Activated CD4-positive, alpha-beta T cell treated with anti-CD3 and anti-CD28 coated beads for 36 hours (primary cell): Measurements from ENCODE around the gene PRIMA1. TPM values are rescaled to one million over a fixed set of nuclear protein-coding genes. Genes with fewer than 3 reads are reported as not detected.

ENCODE experiments used
- ATAC-seq: fragments of 200-7000 bp; cut with Tn5 transposase; one replicate; pipeline ENCODE4 v1.10.0; 2021; ENCODE audit warnings: mild to moderate bottlenecking, moderate library complexity
- CTCF ChIA-PET: fragments of 350-600 bp; sonication (Branson Sonifier 250); formaldehyde crosslinking; loops from one replicate; lab custom pipeline; 2021; ENCODE audit warnings: antibody characterized with exemption; lab: Charles Lee
- POLR2A ChIA-PET: fragments of 350-600 bp; sonication (Branson Sonifier 250); formaldehyde crosslinking; loops from one replicate; lab custom pipeline; 2021; ENCODE audit warnings: antibody characterized with exemption, inconsistent platforms; lab: Charles Lee
- DNase-seq: peaks from one replicate; pipeline ENCODE4 v3.0.0-alpha.2; 2020
- H3K27ac Mint-ChIP-seq: one replicate; pipeline ENCODE4 v1.8.0; 2021; ENCODE audit warnings: mixed read lengths
- H3K27me3 Mint-ChIP-seq: one replicate; pipeline ENCODE4 v1.8.0; 2021; ENCODE audit warnings: mixed read lengths
- H3K36me3 Mint-ChIP-seq: one replicate; pipeline ENCODE4 v1.8.0; 2021; ENCODE audit warnings: low read depth, mixed read lengths
- H3K4me1 Mint-ChIP-seq: one replicate; pipeline ENCODE4 v1.8.0; 2021; ENCODE audit warnings: mixed read lengths
- H3K4me3 Mint-ChIP-seq: one replicate; pipeline ENCODE4 v1.8.0; 2021; ENCODE audit warnings: mild to moderate bottlenecking, moderate library complexity, mixed read lengths
- H3K9me3 Mint-ChIP-seq: one replicate; pipeline ENCODE4 v1.8.0; 2021; ENCODE audit warnings: low read depth, mixed read lengths
- intact Hi-C, 2 experiments: fragments of 100-400 bp; cut with DNase I in 1 of 2; cut with micrococcal nuclease in 1 of 2; formaldehyde crosslinking; loops; one replicate each; pipeline versions ENCODE4 v1.14.2 to v1.15.1; 2022 to 2024; cut with DNase I, micrococcal nuclease
- total RNA-seq, 2 experiments: library from RNA; stranded (reverse); gene quantifications; one replicate each; pipeline ENCODE4 v1.2.3, GENCODE V29; 2021

The PRIMA1 gene
- total RNA-seq, 2 experiments from 2014 or later = not detected

DNA sequence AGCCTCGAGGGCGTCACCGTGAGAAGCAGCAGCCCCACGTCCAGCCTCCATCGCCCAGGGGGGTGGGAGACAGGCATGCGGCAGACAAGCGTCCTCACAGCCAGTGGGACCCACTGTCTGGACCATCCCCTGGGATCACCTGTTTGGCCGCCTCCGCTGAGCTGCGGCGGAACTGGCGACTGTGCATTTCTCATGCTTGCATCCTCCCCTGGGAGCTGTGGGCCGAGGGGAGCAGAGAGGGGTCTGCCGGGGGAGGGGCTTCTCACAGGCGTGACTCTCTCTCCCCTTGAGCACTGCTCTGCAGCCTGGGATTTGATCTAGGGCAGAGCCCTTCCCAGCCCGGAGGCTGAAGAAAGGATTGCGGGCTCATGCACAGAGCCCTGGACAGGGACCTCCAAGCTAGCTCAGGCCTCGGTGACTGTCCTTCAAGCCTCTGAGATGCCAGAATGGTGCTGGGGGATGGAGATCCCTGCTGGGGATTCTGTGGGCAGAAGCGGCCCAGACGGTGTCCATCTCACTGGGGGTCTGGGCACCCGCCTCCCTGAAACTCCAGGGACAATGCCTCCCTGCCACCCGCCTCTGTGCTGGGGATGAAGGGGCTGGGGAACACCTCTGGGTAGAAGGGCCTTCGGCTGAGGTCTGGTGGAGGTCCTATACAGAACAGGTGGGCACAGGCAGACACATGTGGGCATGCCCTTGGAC is 61.1 kb downstream of the PRIMA1 start:
- ChIA-PET CTCF (interaction anchor here (0.6 kb wide), 1 partner anchor 14 kb away, joined by 3 read pairs; no protein-coding TSS in a partner anchor), POLR2A (no interaction called here)
- ATAC-seq = no peak
- Mint-ChIP-seq H3K9me3 (no peaks in the 10 kb centered on the region), H3K4me1 (no peaks in the 10 kb centered on the region), H3K36me3 (no peaks in the 10 kb centered on the region), H3K27ac (no peak overlapping the region), H3K27me3 (peaks cover 2% of the 10 kb centered on the region), H3K4me3 (no peak overlapping the region)
- intact Hi-C loops = no loop called here
- no peak for DNase-seq

DNA sequence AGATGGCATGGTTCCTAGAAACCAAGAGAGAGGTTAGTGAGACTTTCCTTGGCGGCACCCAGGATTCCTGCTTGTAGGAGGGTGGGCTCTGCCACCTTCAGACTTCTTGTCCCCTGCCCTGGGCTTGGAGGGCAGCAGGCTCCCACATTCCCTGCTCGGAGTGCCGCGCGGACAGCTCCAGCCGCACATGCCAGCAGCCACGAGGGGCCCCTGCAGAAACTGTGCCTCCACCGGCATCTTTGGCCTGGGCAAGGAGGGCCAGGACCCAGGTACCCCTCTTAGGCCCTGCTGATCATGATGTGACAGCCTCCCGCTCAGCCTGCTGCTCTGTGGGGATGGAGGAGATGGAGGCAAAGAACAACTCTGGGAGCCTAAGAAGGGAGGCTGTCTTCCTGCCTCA is 62.3 kb downstream of the PRIMA1 start:
- H3K4me1 Mint-ChIP-seq = no peaks in the 10 kb centered on the region
- H3K27me3 Mint-ChIP-seq = peaks cover 2% of the 10 kb centered on the region
- no peaks in the 10 kb centered on the region for H3K36me3 Mint-ChIP-seq
- intact Hi-C loops = no loop called here
- ChIA-PET CTCF (no interaction called here), POLR2A (no interaction called here)
- H3K9me3 Mint-ChIP-seq = peaks cover 2% of the 10 kb centered on the region
- ATAC-seq (no peak), DNase-seq (no peak)
- no peak overlapping the region for H3K27ac Mint-ChIP-seq
- H3K4me3 Mint-ChIP-seq = no peak overlapping the region

DNA sequence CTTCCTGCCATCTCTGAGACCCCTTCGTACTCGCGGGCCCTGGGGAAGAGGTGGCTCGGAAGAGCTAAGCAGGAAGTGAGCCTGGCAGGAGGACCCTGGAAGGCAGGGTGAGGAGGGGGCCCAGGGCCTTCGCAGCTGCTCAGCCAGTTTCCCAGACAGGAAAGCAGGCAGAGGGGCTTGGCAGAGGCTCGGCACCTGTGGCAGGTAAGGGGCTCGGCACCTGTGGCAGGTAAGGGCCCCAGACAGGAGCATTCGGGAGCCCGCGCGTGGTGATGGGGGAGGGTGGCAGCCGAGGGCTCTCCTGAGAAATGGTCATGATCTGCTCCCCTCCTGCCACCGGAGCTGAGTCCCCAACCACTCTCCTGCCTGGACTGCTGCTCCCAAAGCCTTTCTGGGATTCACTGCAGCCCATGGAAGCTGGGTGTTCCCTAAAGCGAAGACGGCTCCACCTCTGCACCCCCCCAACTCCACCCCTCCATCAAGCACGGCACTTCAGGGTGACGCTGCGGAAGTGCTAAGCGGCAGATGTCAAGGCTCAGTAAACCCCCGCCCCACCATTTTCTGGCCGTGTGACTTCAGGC is 63.2 kb downstream of the PRIMA1 start:
- ChIA-PET CTCF (interaction anchor here (1.2 kb wide), 1 partner anchor 13 kb away, joined by 3 read pairs; no protein-coding TSS in a partner anchor), POLR2A (no interaction called here)
- no peak overlapping the region for H3K4me3 Mint-ChIP-seq
- DNase-seq (no peak), ATAC-seq (no peak)
- no peak overlapping the region for H3K27ac Mint-ChIP-seq
- intact Hi-C loops = no loop called here
- H3K36me3 Mint-ChIP-seq = no peaks in the 10 kb centered on the region
- no peaks in the 10 kb centered on the region for H3K27me3 Mint-ChIP-seq
- no peaks in the 10 kb centered on the region for H3K4me1 Mint-ChIP-seq
- H3K9me3 Mint-ChIP-seq = peaks cover 2% of the 10 kb centered on the region

DNA sequence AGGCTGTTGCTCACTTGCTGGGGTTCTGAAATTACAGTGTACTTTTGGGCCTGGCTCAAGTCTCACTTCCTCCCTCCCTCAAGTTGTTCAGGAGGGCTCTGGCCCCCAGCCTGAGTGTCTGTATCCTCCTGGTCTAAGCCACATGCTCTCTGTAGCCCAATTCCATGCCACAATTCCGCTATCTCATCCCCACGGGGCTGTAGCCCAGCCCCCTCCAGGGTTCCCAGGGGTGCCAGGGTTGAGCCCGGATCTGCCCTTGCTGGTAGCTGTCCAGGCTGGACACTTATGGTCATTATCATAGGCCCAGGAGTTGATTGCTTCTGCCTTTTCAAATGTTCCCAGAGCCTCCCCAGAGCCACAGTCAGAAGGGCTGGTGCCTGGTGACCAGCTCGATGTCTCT is 65.3 kb downstream of the PRIMA1 start:
- CTCF ChIA-PET = no interaction called here
- no peak for ATAC-seq
- Mint-ChIP-seq H3K4me3 (no peak overlapping the region), H3K4me1 (no peaks in the 10 kb centered on the region), H3K27ac (no peak overlapping the region), H3K9me3 (peaks cover 2% of the 10 kb centered on the region), H3K36me3 (no peaks in the 10 kb centered on the region), H3K27me3 (no peaks in the 10 kb centered on the region)
- intact Hi-C loops = no loop called here
- POLR2A ChIA-PET = no interaction called here
- no peak for DNase-seq

DNA sequence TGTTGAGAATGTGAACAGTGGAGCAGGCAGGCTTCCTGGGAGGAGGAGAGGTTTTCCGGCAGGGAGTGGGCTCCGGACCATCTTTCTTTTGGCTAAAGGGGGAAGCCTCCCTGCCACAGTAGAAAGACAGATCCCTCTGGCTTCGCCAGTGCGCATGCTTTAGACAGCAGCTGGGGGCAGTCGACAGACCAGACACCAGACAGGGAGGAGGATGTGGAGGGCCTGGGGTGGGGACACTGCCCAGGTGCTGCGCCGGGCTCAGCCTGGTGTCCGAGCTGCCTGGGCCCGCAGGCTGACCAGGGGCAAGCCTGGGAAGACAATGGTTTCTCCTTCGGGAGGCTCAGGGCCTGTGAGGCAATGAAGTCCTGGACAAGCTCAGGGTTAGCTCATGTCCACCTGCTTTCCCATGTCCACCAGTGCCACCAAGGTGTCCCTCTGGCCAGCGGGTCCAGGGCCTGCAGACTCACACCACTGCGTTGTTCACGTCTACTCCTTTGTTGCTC is 67.3 kb downstream of the PRIMA1 start:
- CTCF ChIA-PET = no interaction called here
- intact Hi-C loops = no loop called here
- no peaks in the 10 kb centered on the region for H3K4me1 Mint-ChIP-seq
- H3K27ac Mint-ChIP-seq = no peak overlapping the region
- no peak overlapping the region for H3K4me3 Mint-ChIP-seq
- H3K27me3 Mint-ChIP-seq = no peaks in the 10 kb centered on the region
- H3K9me3 Mint-ChIP-seq = peaks cover 2% of the 10 kb centered on the region
- no peaks in the 10 kb centered on the region for H3K36me3 Mint-ChIP-seq
- DNase-seq = no peak
- POLR2A ChIA-PET = no interaction called here
- ATAC-seq = no peak

DNA sequence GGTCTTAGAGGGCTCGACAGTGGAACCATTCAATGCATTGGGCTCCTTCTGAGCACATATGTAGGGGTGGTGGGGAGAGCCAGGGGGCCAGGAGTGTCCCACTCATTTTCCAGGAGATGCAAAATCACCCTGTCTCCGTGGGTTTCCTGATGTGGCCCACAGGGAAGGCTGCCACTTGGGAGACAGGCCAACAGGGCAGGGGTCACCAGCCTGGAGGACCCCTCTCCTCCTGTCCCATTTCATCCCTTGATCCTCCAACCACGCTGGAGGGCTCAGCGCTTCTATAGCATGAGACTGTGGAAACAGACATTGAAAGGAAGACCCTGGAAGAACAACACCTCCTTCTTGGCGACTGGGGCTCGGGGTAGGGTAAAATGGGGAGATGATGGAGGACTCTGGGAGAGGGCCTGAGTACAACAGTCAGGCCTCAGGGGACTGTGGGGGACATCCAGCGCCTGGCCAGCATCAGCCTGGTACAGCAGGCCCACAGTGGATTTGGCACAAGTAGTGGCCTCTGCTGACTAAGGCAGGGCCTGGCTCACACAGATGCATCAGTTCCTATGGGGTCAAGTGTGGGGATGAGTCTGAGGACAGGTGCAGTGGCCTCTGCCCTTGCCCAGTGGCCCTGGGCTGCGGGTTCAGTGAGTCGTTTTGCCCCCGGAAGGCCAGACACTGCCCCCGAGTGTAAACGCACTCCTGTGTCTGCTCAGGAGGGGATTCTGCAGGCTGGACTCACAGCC is 68.0 kb downstream of the PRIMA1 start:
- ATAC-seq = no peak
- no peak overlapping the region for H3K27ac Mint-ChIP-seq
- H3K36me3 Mint-ChIP-seq = no peaks in the 10 kb centered on the region
- no peak overlapping the region for H3K4me3 Mint-ChIP-seq
- peaks cover 2% of the 10 kb centered on the region for H3K9me3 Mint-ChIP-seq
- H3K27me3 Mint-ChIP-seq = no peaks in the 10 kb centered on the region
- DNase-seq = no peak
- POLR2A ChIA-PET = no interaction called here
- intact Hi-C loops = no loop called here
- CTCF ChIA-PET = no interaction called here
- H3K4me1 Mint-ChIP-seq = no peaks in the 10 kb centered on the region

DNA sequence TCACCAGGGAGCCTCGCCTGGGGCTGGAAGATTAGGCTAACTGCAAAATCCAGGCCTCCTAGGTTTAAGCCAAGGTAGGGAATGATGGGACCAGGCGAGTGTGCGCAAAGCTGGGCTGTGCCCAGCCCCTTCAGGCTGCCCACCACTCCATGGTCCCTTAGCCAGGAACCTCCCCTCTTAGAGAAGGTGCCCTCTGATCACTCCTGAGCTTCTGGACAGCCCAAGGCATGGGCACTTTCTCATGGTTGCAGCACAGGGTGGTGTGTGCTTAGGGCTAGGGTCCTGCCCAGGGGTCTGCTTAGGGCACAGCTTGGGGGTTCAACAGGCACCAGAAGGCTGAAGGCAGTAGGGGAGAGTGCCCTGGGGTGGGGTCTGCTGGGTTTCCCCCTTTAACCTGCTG is 69.0 kb downstream of the PRIMA1 start:
- Mint-ChIP-seq H3K9me3 (peaks cover 2% of the 10 kb centered on the region), H3K27me3 (no peaks in the 10 kb centered on the region), H3K4me3 (no peak overlapping the region), H3K27ac (no peak overlapping the region), H3K36me3 (no peaks in the 10 kb centered on the region), H3K4me1 (no peaks in the 10 kb centered on the region)
- ATAC-seq = no peak
- intact Hi-C loops = no loop called here
- CTCF ChIA-PET = no interaction called here
- DNase-seq = no peak
- POLR2A ChIA-PET = no interaction called here

DNA sequence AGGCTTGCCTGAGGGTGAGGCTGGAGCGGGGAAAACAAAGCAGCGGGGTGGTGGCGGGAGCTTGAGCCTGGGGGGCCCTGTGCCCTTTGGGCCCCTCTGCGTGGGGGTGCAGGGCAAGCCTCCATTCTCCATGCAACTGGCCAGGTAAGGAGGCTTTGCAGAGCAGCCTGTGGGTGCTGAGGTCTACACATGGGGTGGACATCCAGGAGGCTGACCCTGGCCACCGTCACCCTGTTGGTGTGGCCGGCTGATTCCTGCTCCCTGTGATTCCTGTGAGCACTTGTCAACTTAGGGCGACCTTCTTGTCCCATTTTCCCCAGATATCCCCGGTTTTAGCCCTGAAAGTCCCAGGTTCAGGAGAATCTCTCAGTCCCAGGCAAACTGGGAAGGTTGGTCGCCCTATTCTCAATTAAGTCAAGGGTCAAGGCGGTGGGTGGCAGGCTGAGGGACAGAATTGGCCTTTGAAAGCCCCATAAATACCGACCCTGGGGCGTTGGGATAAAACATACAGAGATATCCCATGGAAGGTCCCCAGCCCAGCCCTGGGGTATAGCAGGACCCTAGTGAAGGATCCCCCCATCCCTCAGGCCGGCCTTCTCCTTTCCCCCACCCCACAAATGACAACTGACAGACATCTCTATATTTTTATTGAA is 70.5 kb downstream of the PRIMA1 start:
- Mint-ChIP-seq H3K36me3 (no peaks in the 10 kb centered on the region), H3K27ac (no peak overlapping the region), H3K4me3 (no peak overlapping the region), H3K4me1 (no peaks in the 10 kb centered on the region), H3K9me3 (peaks cover 2% of the 10 kb centered on the region), H3K27me3 (no peaks in the 10 kb centered on the region)
- CTCF ChIA-PET = no interaction called here
- POLR2A ChIA-PET = no interaction called here
- ATAC-seq = no peak
- no peak for DNase-seq
- intact Hi-C loops = no loop called here

DNA sequence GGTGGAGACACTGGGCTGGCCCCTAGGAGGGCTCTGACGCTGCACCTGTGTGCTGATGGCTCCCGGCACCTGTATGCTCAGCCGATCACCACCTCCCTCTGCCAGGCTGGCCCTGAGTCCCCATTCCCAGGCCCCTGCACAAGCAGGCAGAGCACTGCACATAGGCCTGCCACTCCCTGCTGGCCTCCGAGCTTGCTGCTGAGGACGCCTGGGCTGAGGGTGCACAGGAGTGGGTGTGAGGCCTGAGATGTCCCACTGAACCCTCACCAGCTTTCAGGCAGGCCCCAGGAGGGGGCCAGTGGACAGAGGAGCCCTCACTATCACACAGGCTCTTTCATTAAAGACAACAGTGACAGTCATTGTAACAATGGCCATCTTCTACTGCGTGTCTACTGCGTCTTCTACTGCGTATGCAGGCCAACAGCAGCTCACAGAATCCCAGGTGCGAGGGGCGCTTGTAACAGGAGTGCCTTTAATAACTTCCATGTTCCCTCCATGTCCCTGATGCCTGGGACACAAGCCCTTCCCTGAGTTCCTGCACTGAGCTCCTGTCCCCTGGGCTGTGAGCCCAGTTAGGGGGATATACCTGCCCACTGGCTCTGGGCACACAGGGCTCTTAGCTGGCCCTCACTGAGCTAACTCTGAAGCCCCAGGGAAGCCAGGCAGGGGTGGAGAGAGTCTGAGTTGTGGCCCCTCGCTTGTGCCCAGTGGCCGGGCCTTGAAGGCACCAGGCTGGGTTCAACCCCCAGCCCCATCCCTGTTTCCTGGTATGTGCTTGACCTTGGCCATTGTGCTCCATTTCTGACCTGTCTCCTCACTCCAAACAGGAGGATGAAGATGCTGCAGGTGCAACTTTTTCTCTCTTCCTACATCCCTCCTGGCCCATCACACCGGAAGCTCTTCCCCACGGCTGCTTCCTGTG is 71.3 kb downstream of the PRIMA1 start:
- intact Hi-C loops = no loop called here
- Mint-ChIP-seq H3K4me3 (no peak overlapping the region), H3K27ac (no peak overlapping the region), H3K9me3 (peaks cover 2% of the 10 kb centered on the region), H3K36me3 (no peaks in the 10 kb centered on the region), H3K4me1 (no peaks in the 10 kb centered on the region), H3K27me3 (no peaks in the 10 kb centered on the region)
- ChIA-PET CTCF (interaction anchor here (0.7 kb wide), 1 partner anchor 695 kb away, joined by 4 read pairs; no protein-coding TSS in a partner anchor), POLR2A (no interaction called here)
- ATAC-seq = no peak
- DNase-seq = no peak

DNA sequence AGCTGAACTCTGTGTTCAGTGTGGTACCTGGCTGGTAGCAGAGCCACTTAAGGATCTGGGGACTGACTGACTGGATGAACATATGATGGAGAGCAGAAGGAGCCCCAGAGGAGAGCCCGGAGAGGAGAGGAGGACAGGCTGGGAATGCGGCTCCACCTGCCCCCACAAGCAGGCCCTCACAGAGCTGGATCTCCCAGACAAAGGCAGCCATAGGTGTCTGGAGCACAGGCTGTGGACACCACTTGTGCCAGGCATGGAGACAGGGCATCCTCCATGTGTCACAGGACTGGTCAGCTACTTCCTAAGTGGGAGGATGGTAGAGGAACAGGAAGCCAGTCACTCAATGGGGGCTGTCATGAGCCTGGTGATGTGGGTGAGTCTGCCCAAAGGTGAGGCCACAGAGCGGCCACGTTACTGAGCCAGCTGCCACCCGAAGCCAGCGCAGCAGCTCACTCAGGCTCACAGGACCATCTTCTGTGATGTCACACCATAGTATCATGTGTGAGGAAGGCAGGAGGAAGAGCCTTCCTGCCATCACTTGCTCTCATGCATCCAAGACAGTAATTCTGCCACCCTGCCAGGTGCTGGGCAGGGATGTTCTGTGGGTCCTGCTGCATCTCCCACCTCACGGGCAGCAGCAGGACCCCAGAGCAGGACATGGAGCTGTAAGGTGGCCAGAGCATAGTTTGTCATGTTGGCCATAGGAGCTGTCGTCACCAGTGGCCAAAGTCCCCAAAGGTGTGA is 72.1 kb downstream of the PRIMA1 start:
- Mint-ChIP-seq H3K27me3 (no peaks in the 10 kb centered on the region), H3K27ac (no peak overlapping the region), H3K4me1 (no peaks in the 10 kb centered on the region), H3K36me3 (no peaks in the 10 kb centered on the region), H3K9me3 (no peaks in the 10 kb centered on the region), H3K4me3 (no peak overlapping the region)
- intact Hi-C loops = no loop called here
- no peak for DNase-seq
- ATAC-seq = no peak
- ChIA-PET POLR2A (no interaction called here), CTCF (interaction anchor here (0.7 kb wide), 1 partner anchor 696 kb away, joined by 4 read pairs; no protein-coding TSS in a partner anchor)
